GM12878 (cell line): ENCODE results near the gene ABHD15.

Experiments used
- ASH2L ChIP-seq: fragments of 300-600, 200-600 bp; sonication (generic); IDR thresholded peaks from 2 replicates; pipeline ENCODE4 v1.6.1; 2017; ENCODE audit warnings: low read depth, mild to moderate bottlenecking, borderline replicate concordance
- CEBPB ChIP-seq, 2 experiments: fragments of 150-350 bp in 1 of 2; IDR thresholded peaks; 2 replicates each; pipeline ENCODE4 v1.6.1; 2012 to 2014; ENCODE audit warnings: low read depth in 2 of 2, low read length in 2 of 2, borderline replicate concordance in 1 of 2, inconsistent platforms in 1 of 2
- MYB ChIP-seq: fragments of 150-350 bp; IDR thresholded peaks from 2 replicates; pipeline ENCODE4 v1.6.1; 2014; ENCODE audit warnings: mild to moderate bottlenecking, low read depth, low read length, borderline replicate concordance
- POLR2AphosphoS5 ChIP-seq: IDR thresholded peaks from 2 replicates; pipeline ENCODE4 v1.6.1; 2011; ENCODE audit warnings: mild to moderate bottlenecking, low read length, inconsistent platforms
- TARDBP ChIP-seq: IDR thresholded peaks from 2 replicates; pipeline ENCODE4 v1.6.1; 2016; ENCODE audit warnings: borderline replicate concordance
- TF ChIP-seq, protein P1 (sequence below): fragments of 450-650 bp; IDR thresholded peaks from 2 replicates; pipeline ENCODE4 v1.6.1; 2016; ENCODE audit warnings: mild to moderate bottlenecking
- TF ChIP-seq, protein P2 (sequence below), 3 experiments: IDR thresholded peaks in 2 of 3; conservative IDR thresholded peaks in 1 of 3; 2 replicates each; pipeline ENCODE4 v1.5.1; 2011; ENCODE audit warnings: low read depth in 3 of 3, low read length in 3 of 3, mild to moderate bottlenecking in 3 of 3, control low read depth in 2 of 3, moderate library complexity in 2 of 3, inconsistent platforms in 1 of 3, mixed read lengths in 1 of 3; ENCODE audit not compliant: control insufficient read depth in 2 of 3, insufficient read depth in 1 of 3; ENCODE audit errors: extremely low read depth in 1 of 3

DNA sequence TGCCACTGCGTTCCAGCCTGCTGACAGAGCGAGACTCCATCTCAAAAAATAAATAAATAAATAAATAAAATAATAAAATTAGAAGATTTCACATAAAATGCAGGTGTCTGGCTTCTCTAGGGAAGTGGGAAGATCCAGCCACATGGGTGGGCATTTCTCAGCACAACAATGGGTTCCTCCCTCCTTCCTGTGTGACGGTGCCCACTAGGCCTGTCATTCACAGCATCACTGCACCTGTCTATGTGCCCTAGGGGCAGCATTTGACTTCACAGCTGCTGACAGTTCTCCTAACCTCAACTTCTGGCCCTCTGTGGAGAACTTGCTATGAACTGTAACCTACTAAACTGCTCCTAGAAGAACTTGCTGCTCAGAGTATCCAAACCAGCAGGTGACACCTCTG lies 3.0 kb downstream of the ABHD15 start:
- TF ChIP-seq, protein P1, sequence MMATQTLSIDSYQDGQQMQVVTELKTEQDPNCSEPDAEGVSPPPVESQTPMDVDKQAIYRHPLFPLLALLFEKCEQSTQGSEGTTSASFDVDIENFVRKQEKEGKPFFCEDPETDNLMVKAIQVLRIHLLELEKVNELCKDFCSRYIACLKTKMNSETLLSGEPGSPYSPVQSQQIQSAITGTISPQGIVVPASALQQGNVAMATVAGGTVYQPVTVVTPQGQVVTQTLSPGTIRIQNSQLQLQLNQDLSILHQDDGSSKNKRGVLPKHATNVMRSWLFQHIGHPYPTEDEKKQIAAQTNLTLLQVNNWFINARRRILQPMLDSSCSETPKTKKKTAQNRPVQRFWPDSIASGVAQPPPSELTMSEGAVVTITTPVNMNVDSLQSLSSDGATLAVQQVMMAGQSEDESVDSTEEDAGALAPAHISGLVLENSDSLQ, result peak; percentile 60
- TF ChIP-seq TARDBP (no peak), POLR2AphosphoS5 (no peak), MYB (no peak), CEBPB (IDR thresholded peaks at IDR 0.05; ENCODE audit: borderline replicate concordance in 1 of 2, low read depth in 2 of 2, low read length in 2 of 2) (no peak), ASH2L (no peak)
- TF ChIP-seq, protein P2, sequence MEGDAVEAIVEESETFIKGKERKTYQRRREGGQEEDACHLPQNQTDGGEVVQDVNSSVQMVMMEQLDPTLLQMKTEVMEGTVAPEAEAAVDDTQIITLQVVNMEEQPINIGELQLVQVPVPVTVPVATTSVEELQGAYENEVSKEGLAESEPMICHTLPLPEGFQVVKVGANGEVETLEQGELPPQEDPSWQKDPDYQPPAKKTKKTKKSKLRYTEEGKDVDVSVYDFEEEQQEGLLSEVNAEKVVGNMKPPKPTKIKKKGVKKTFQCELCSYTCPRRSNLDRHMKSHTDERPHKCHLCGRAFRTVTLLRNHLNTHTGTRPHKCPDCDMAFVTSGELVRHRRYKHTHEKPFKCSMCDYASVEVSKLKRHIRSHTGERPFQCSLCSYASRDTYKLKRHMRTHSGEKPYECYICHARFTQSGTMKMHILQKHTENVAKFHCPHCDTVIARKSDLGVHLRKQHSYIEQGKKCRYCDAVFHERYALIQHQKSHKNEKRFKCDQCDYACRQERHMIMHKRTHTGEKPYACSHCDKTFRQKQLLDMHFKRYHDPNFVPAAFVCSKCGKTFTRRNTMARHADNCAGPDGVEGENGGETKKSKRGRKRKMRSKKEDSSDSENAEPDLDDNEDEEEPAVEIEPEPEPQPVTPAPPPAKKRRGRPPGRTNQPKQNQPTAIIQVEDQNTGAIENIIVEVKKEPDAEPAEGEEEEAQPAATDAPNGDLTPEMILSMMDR (IDR thresholded peaks at IDR 0.05 in 2 of 3, conservative IDR thresholded peaks at IDR 0.05 in 1 of 3; ENCODE audit: control insufficient read depth in 2 of 3, extremely low read depth in 1 of 3, insufficient read depth in 1 of 3, low read depth in 3 of 3, low read length in 3 of 3), result no peak
